Osteocyte (in vitro differentiated cells): ENCODE results near the gene ACOXL. TPM values are rescaled to one million over a fixed set of nuclear protein-coding genes. Genes with fewer than 3 reads are reported as not detected.
A peak's percentile ranks its signal among the peaks of the same experiment; 100 is the strongest.

Experiments used
- DNase-seq: peaks from one replicate; pipeline ENCODE4 v3.0.0; 2021; ENCODE audit warnings: mixed read lengths; ENCODE audit not compliant: unreplicated experiment; ENCODE audit errors: extremely low spot score
- H3K27ac Mint-ChIP-seq: one replicate; pipeline ENCODE4 v1.8.0; 2021; ENCODE audit warnings: mild to moderate bottlenecking, mixed read lengths; ENCODE audit not compliant: unreplicated experiment
- H3K27me3 Mint-ChIP-seq: one replicate; pipeline ENCODE4 v1.8.0; 2021; ENCODE audit warnings: mixed read lengths; ENCODE audit not compliant: unreplicated experiment
- H3K36me3 Mint-ChIP-seq: one replicate; pipeline ENCODE4 v1.8.0; 2021; ENCODE audit warnings: mixed read lengths; ENCODE audit not compliant: unreplicated experiment
- H3K4me1 Mint-ChIP-seq: one replicate; pipeline ENCODE4 v1.8.0; 2021; ENCODE audit warnings: mixed read lengths; ENCODE audit not compliant: unreplicated experiment
- H3K4me3 Mint-ChIP-seq: one replicate; pipeline ENCODE4 v1.8.0; 2021; ENCODE audit warnings: mild to moderate bottlenecking, moderate library complexity, mixed read lengths; ENCODE audit not compliant: unreplicated experiment
- H3K9me3 Mint-ChIP-seq: one replicate; pipeline ENCODE4 v1.8.0; 2021; ENCODE audit warnings: mixed read lengths; ENCODE audit not compliant: unreplicated experiment
- CTCF ChIP-seq: fragments of 200-600 bp; sonication (generic); IDR thresholded peaks from 2 replicates; pipeline ENCODE4 v1.5.0; 2021; ENCODE audit warnings: antibody characterized with exemption, mild to moderate bottlenecking, moderate library complexity
- total RNA-seq: library from RNA; stranded (reverse); gene quantifications from 2 replicates; pipeline ENCODE4 v1.2.1, GENCODE V29; 2021

Gene ACOXL
- total RNA-seq, 1 donor from 2014 or later = not detected

- H3K27ac Mint-ChIP-seq = no peak overlapping the region
Measured at GRCh38 chr2:110873056-110873502, 140.7 kb downstream of the ACOXL start.

GRCh38 chr2:110873597-110874452 lies 141.5 kb downstream of the ACOXL start:
- peaks cover 24% of the 10 kb centered on the region for H3K27me3 Mint-ChIP-seq
- H3K36me3 Mint-ChIP-seq = no peaks in the 10 kb centered on the region
- no peak for TF ChIP-seq CTCF
- DNase-seq = peak; percentile 70
- H3K4me1 Mint-ChIP-seq = no peaks in the 10 kb centered on the region
- H3K4me3 Mint-ChIP-seq = no peak overlapping the region
- peaks cover 5% of the 10 kb centered on the region for H3K9me3 Mint-ChIP-seq
- H3K27ac Mint-ChIP-seq = no peak overlapping the region

More at GRCh38 chr2:110873056-110873502, 140.7 kb downstream of the ACOXL start:
- H3K27me3 Mint-ChIP-seq = peaks cover 30% of the 10 kb centered on the region
- DNase-seq = no peak
- H3K36me3 Mint-ChIP-seq = no peaks in the 10 kb centered on the region
- TF ChIP-seq CTCF = no peak
- no peak overlapping the region for H3K4me3 Mint-ChIP-seq
- H3K9me3 Mint-ChIP-seq = peaks cover 2% of the 10 kb centered on the region
- no peaks in the 10 kb centered on the region for H3K4me1 Mint-ChIP-seq

- TF ChIP-seq CTCF = no peak
Measured at GRCh38 chr2:110874453-110875383, 142.3 kb downstream of the ACOXL start.

GRCh38 chr2:110875384-110875725 lies 143.0 kb downstream of the ACOXL start:
- H3K36me3 Mint-ChIP-seq = no peaks in the 10 kb centered on the region

More at GRCh38 chr2:110874453-110875383, 142.3 kb downstream of the ACOXL start:
- Mint-ChIP-seq H3K4me3 (no peak overlapping the region), H3K27me3 (peaks cover 29% of the 10 kb centered on the region), H3K27ac (no peak overlapping the region), H3K4me1 (no peaks in the 10 kb centered on the region), H3K36me3 (no peaks in the 10 kb centered on the region), H3K9me3 (peaks cover 11% of the 10 kb centered on the region)
- DNase-seq = no peak

More at GRCh38 chr2:110875384-110875725, 143.0 kb downstream of the ACOXL start:
- TF ChIP-seq CTCF = no peak
- H3K27ac Mint-ChIP-seq = no peak overlapping the region
- no peaks in the 10 kb centered on the region for H3K4me1 Mint-ChIP-seq
- H3K4me3 Mint-ChIP-seq = no peak overlapping the region
- no peak for DNase-seq
- H3K27me3 Mint-ChIP-seq = peaks cover 28% of the 10 kb centered on the region
- H3K9me3 Mint-ChIP-seq = peaks cover 11% of the 10 kb centered on the region
